HG02642 (cell line): ENCODE measurements around the gene CCDC106.

Source experiments
- ATAC-seq: cut with Tn5 transposase; IDR thresholded peaks from one replicate; pipeline ENCODE4 v1.9.1; 2021; ENCODE audit warnings: mild to moderate bottlenecking; ENCODE audit not compliant: unreplicated experiment, poor library complexity

CCDC106 gene

GRCh38 chr19:55647732-55648584 lies at the start of gene CCDC106:
TSS of gene CCDC106 (plus strand) at chr19:55648212. CDS start at chr19:55649047, 835 bp downstream.
- ATAC-seq: peak; percentile 34

GRCh38 chr19:55598719-55599467 lies 49.1 kb upstream of the CCDC106 start:
- ATAC-seq: peak; percentile 52

GRCh38 chr19:55599468-55599841 lies 48.6 kb upstream of the CCDC106 start, which contains the start of gene FIZ1:
TSS of gene FIZ1 (minus strand) at chr19:55599517. CDS start at chr19:55597865, 1,652 bp downstream.
- peak; percentile 60 for ATAC-seq

GRCh38 chr19:55599842-55600661 lies 48.0 kb upstream of the CCDC106 start, which contains the start of gene ZNF524:
TSS of gene ZNF524 (plus strand) at chr19:55600288. CDS start at chr19:55602113, 1,825 bp downstream.
- ATAC-seq: peak; percentile 51

- ATAC-seq: no peak
These were observed 47.4 kb upstream of the CCDC106 start for GRCh38 chr19:55600662-55601028.

GRCh38 chr19:55601084-55601483 lies 46.9 kb upstream of the CCDC106 start:
- no peak for ATAC-seq

GRCh38 chr19:55602104-55603001 lies 45.7 kb upstream of the CCDC106 start:
- ATAC-seq: no peak

GRCh38 chr19:55603115-55603514 lies 44.9 kb upstream of the CCDC106 start:
- ATAC-seq: no peak

- no peak for ATAC-seq
These were observed 44.3 kb upstream of the CCDC106 start for GRCh38 chr19:55603581-55604292.

GRCh38 chr19:55605207-55605636 lies 42.8 kb upstream of the CCDC106 start:
- ATAC-seq: peak; percentile 79

- ATAC-seq: peak; percentile 27
These were observed 42.2 kb upstream of the CCDC106 start, which contains the start of gene ZNF865 for GRCh38 chr19:55605637-55606470. TSS of gene ZNF865 (plus strand) at chr19:55605647. CDS start at chr19:55613619, 7,972 bp downstream.

- no peak for ATAC-seq
These were observed 41.6 kb upstream of the CCDC106 start for GRCh38 chr19:55606471-55606787.

- no peak for ATAC-seq
These were observed 41.2 kb upstream of the CCDC106 start for GRCh38 chr19:55606817-55607216.

- no peak for ATAC-seq
These were observed 38.7 kb upstream of the CCDC106 start for GRCh38 chr19:55609326-55609725.

GRCh38 chr19:55611300-55611982 lies 36.6 kb upstream of the CCDC106 start:
- ATAC-seq: no peak

- ATAC-seq: no peak
These were observed 35.9 kb upstream of the CCDC106 start for GRCh38 chr19:55611983-55612645.

- no peak for ATAC-seq
These were observed 34.6 kb upstream of the CCDC106 start for GRCh38 chr19:55613396-55613795.
